GM10266 (cell line): ENCODE measurements around the gene HOXC6.

ENCODE experiments used
- DNase-seq: peaks from one replicate; pipeline ENCODE4 v3.0.0; 2012; ENCODE audit errors: extremely low spot score
- CTCF ChIP-seq: IDR thresholded peaks from 2 replicates; pipeline ENCODE4 v1.5.1; 2012; ENCODE audit warnings: mild to moderate bottlenecking, low read depth; ENCODE audit not compliant: control insufficient read depth, insufficient read depth; ENCODE audit errors: missing control alignments

The HOXC6 gene

GRCh38 chr12:54044425-54045103 is 16.3 kb downstream of the HOXC6 start:
- DNase-seq = no peak
- no peak for TF ChIP-seq CTCF

GRCh38 chr12:54045401-54045800 is 17.2 kb downstream of the HOXC6 start:
- TF ChIP-seq CTCF = no peak
- no peak for DNase-seq

GRCh38 chr12:54045868-54046521 is 17.8 kb downstream of the HOXC6 start:
- no peak for DNase-seq
- TF ChIP-seq CTCF = no peak

- TF ChIP-seq CTCF = no peak
- no peak for DNase-seq
Measured at GRCh38 chr12:54046809-54047159, 18.5 kb downstream of the HOXC6 start.

- DNase-seq = no peak
- TF ChIP-seq CTCF = no peak
Measured at GRCh38 chr12:54047160-54047963, 19.1 kb downstream of the HOXC6 start.

- no peak for DNase-seq
- no peak for TF ChIP-seq CTCF
Measured at GRCh38 chr12:54047964-54048303, 19.7 kb downstream of the HOXC6 start.
